Lower leg skin (tissue), 4 donors: ENCODE measurements around the gene DLG5. TPM values are rescaled to one million over a fixed set of nuclear protein-coding genes. Genes with fewer than 3 reads are reported as not detected.
"Not testable (repeated sequence)": the region's sequence is repeated elsewhere in the genome, so short reads cannot be mapped to it uniquely, and the experiment has no call there.

Experiments
- DNase-seq, 2 donors: peaks; one replicate each; pipeline ENCODE4 v3.0.0-alpha.2; 2019; ENCODE audit warnings: low spot score in 2 of 2
- H3K4me3 ChIP-seq: fragments of 200-600 bp; sonication (generic); 2 replicates; pipeline ENCODE4 v1.5.1; 2017; ENCODE audit warnings: mild to moderate bottlenecking, low read depth; ENCODE audit not compliant: poor library complexity, severe bottlenecking
- POLR2A ChIP-seq, 2 donors: fragments of 450-650 bp; IDR thresholded peaks; one replicate each; pipeline ENCODE4 v1.6.1; 2016 to 2017; ENCODE audit warnings: antibody characterized with exemption in 2 of 2, mild to moderate bottlenecking in 1 of 2, moderate library complexity in 1 of 2
- WGBS, 2 donors: methylation state at CpG; one replicate each; pipeline ENCODE4 v1.1.5; 2018; 5-methylcytosine and 5-hydroxymethylcytosine counted together
- intact Hi-C: fragments of 100-400 bp; cut with DNase I; formaldehyde crosslinking; loops from one replicate; pipeline ENCODE4 v1.15.0; 2023; ENCODE audit warnings: low total_unique reads
- total RNA-seq, 4 donors: library from RNA; depleted of rRNA; stranded (reverse); fragments of >200 nt; gene quantifications; one replicate each; pipeline ENCODE4 v1.1.0, GENCODE V29; 2016
- TF ChIP-seq, protein P1 (sequence below), 3 donors: fragments of 450-650 bp; IDR thresholded peaks; one replicate each; pipeline ENCODE4 v1.5.1; 2016; ENCODE audit warnings: antibody characterized with exemption in 3 of 3, mild to moderate bottlenecking in 3 of 3, moderate library complexity in 2 of 3

The DLG5 gene
- total RNA-seq, 4 donors from 2014 or later: 91.9 to 165 (median 103) TPM

DNA sequence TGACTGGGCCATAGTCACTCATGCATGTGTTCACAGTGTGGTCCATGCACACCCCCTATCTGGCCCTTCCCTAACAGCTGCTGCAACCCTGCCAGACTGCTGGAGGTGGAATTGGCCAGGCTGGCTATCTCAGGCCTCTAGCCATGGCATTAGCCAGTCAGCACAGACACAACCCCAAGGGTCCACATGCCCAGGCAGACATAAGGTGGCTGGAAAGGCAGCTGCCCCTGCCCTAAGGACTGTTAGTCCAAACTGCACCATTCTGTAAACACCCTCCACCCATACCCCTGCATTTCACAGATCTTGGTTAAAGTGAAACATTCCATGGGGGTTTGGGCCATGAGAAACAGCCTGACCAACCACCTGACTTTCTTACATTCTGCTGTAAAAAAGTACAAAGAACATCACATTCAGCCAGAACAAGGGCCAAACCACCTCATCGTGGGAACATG, 151.6 kb downstream of the DLG5 start:
- TF ChIP-seq, protein P1, sequence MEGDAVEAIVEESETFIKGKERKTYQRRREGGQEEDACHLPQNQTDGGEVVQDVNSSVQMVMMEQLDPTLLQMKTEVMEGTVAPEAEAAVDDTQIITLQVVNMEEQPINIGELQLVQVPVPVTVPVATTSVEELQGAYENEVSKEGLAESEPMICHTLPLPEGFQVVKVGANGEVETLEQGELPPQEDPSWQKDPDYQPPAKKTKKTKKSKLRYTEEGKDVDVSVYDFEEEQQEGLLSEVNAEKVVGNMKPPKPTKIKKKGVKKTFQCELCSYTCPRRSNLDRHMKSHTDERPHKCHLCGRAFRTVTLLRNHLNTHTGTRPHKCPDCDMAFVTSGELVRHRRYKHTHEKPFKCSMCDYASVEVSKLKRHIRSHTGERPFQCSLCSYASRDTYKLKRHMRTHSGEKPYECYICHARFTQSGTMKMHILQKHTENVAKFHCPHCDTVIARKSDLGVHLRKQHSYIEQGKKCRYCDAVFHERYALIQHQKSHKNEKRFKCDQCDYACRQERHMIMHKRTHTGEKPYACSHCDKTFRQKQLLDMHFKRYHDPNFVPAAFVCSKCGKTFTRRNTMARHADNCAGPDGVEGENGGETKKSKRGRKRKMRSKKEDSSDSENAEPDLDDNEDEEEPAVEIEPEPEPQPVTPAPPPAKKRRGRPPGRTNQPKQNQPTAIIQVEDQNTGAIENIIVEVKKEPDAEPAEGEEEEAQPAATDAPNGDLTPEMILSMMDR (IDR thresholded peaks at IDR 0.05): no peak
- TF ChIP-seq POLR2A (IDR thresholded peaks at IDR 0.05): no peak
- intact Hi-C loops: no loop called here
- no peak for DNase-seq
- H3K4me3 ChIP-seq: no peak overlapping the region
- 62 to 75% methylated on average over 1 of the region's 1 CpG for WGBS, 2 donors

DNA sequence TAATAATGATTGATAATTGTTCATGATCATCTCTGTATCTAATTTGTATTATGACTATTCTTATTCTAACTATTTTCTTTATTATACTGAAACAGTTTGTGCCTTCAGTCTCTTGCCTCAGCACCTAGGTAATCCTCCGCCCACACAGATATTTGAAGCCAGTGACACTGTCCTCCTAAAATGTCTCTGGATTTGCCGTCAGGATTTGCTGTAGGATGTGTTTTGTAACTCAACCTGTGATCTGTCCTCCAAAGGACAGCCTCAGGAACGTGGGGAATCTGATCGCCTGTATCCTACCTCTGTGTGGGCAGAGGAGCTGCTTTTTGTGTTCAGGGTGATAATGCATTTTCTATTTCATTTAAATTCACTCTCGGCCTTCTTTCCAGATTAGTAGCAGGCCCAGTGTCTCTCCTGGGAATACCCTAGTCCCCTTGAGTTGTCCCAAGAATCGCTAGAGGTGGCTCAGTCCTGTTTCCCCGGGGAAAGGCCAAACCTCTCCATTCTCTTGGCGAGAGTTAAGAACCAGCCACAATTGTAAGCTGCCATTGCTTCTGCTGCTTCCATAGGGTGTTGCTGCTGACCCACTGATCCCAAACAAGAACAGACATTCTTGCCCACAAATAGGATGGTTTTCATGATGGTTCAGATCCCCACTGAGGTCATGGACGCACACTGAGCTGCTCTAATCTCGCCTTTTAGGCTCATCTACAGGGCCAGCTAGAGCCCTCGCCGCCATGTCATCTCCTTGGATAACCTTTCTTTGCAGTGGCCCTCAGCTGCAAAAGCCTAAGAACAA, 152.7 kb downstream of the DLG5 start:
- no peak overlapping the region for H3K4me3 ChIP-seq
- intact Hi-C loops: no loop called here
- WGBS, 2 donors: 90 to 91% methylated on average over 12 of the region's 12 CpGs
- TF ChIP-seq POLR2A (IDR thresholded peaks at IDR 0.05): no peak
- TF ChIP-seq, protein P1 (IDR thresholded peaks at IDR 0.05): no peak
- DNase-seq: no peak

DNA sequence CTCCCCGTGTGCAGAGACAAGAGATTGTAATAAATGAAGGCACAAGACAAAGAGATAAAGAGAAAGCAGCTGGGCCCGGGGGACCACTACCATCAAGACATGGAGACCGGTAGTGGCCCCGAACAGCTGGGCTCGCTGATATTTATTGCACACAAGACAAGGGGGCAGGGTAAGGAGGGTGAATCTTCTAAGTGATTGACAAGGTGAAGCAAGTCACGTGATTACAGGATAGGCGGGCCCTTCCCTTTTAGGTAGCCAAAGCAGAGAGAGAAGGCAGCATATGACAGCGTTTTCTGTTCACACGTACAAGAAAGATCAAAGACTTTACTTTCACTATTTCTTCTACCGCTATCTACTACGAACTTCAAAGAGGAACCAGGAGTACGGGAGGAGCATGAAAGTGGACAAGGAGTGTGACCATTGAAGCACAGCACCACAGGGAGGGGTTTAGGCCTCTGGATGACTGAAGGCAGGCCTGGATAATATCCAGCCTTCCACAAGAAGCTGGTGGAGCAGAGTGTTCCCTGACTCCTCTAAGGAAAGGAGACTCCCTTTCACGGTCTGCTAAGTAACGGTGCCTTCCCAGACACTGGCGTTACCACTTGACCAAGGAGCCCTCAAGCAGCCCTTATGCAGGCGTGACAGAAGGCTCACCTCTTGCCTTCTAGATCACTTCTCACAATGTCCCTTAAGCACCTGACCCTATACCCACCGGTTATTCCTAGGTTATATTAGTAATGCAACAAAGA, 153.5 kb downstream of the DLG5 start:
- intact Hi-C loops, DNase-seq, H3K4me3 ChIP-seq: not testable (repeated sequence)
- WGBS, 2 donors: 85 to 89% methylated on average over 17 of the region's 17 CpGs

DNA sequence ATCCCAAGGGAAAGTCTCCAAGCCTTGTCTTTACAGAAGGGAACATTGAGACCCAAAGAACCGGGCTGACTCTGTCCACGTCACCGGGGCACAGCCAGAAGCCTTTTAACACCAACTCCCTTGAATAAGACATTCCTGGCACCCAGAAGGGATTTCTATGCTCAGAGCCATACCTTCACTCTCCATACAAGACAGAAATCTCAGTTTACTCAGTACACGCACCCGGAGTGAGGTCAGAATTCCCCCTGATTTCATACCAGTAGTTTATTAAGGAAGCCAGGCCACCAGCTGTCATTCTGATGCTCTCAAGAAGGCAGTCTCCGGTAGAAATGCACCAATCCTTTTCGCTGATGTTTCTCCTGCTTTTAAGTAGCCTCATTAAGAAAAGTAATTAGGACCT, 154.7 kb downstream of the DLG5 start:
- DNase-seq: no peak
- 85 to 87% methylated on average over 7 of the region's 7 CpGs for WGBS, 2 donors
- intact Hi-C loops: no loop called here
- TF ChIP-seq POLR2A (IDR thresholded peaks at IDR 0.05): no peak
- TF ChIP-seq, protein P1 (IDR thresholded peaks at IDR 0.05): no peak
- no peak overlapping the region for H3K4me3 ChIP-seq

DNA sequence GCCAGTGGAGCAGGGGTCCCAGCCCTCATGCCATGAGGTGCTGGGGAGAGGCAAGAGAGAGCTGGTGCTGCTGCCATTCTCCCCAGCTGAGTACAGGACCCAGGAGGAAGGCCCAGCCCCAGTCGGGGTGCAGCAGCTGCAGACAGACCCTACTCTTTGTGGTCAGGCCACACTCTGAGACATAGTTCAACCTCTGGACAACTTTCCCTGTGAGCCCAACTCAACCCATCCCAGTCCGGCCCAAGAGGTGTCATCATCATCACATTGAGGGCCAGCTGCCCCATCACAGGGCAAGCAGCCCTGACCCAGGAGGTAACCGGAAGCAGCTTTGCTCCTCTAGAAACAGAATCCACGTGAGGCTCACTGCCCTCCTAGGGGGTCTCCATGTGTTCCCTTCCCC, 155.1 kb downstream of the DLG5 start:
- intact Hi-C loops: no loop called here
- H3K4me3 ChIP-seq: no peak overlapping the region
- WGBS, 2 donors: 71 to 84% methylated on average over 4 of the region's 4 CpGs
- DNase-seq: no peak
- no peak for TF ChIP-seq POLR2A (IDR thresholded peaks at IDR 0.05)
- TF ChIP-seq, protein P1 (IDR thresholded peaks at IDR 0.05): no peak

DNA sequence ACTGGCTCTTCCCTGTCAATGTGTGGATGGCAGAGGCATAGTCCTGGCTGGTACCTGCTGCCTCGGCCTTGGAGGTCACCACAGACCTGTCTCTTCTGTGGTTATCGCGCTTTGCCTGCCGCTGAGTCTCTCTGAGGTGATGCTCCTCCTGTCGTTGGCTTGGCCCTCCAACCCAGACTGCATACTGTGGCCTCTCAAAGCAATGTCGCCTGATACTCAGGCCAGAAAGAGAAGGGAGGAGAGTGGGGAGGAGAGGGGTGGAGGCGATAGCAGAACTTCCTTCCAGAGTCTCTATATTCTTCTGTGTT, 155.7 kb downstream of the DLG5 start:
- 83 to 85% methylated on average over 7 of the region's 7 CpGs for WGBS, 2 donors
- no peak for DNase-seq
- H3K4me3 ChIP-seq: no peak overlapping the region
- intact Hi-C loops: no loop called here
- TF ChIP-seq POLR2A (IDR thresholded peaks at IDR 0.05): no peak
- TF ChIP-seq, protein P1 (IDR thresholded peaks at IDR 0.05): no peak
